ENCODE data around the gene KLK7.

KLK7 gene

GRCh38 chr19:50983625-50984292 lies at the start of gene KLK7:
Gene KLK7, minus strand, starts transcription at chr19:50983917. Its CDS starts 1,518 bp downstream, at chr19:50982399.
- no peak for DNase-seq (ENCODE audit: low read depth, low spot score)

GRCh38 chr19:51031880-51032225 lies 48.1 kb upstream of the KLK7 start:
- DNase-seq (ENCODE audit: low read depth, low spot score): no peak

- DNase-seq (ENCODE audit: low read depth, low spot score): no peak
Measured at GRCh38 chr19:51031220-51031879, 47.6 kb upstream of the KLK7 start.

GRCh38 chr19:51030631-51031030 lies 46.9 kb upstream of the KLK7 start:
- DNase-seq (ENCODE audit: low read depth, low spot score): no peak

GRCh38 chr19:51029718-51030117 lies 46.0 kb upstream of the KLK7 start:
- no peak for DNase-seq (ENCODE audit: low read depth, low spot score)

- DNase-seq (ENCODE audit: low read depth, low spot score): no peak
Measured at GRCh38 chr19:51027873-51028272, 44.2 kb upstream of the KLK7 start.

GRCh38 chr19:51027126-51027806 lies 43.5 kb upstream of the KLK7 start:
- no peak for DNase-seq (ENCODE audit: low read depth, low spot score)

- DNase-seq (ENCODE audit: low read depth, low spot score): no peak
Measured at GRCh38 chr19:51026554-51026831, 42.8 kb upstream of the KLK7 start, which contains the start of gene KLK11. Gene KLK11, minus strand, starts transcription at chr19:51026616. Its CDS starts 985 bp downstream, at chr19:51025631.

GRCh38 chr19:51025809-51026553 lies 42.3 kb upstream of the KLK7 start:
- DNase-seq (ENCODE audit: low read depth, low spot score): no peak

GRCh38 chr19:51025401-51025800 lies 41.7 kb upstream of the KLK7 start:
- DNase-seq (ENCODE audit: low read depth, low spot score): no peak

GRCh38 chr19:51024924-51025323 lies 41.2 kb upstream of the KLK7 start:
- no peak for DNase-seq (ENCODE audit: low read depth, low spot score)

GRCh38 chr19:51023946-51024345 lies 40.2 kb upstream of the KLK7 start:
- DNase-seq (ENCODE audit: low read depth, low spot score): no peak

- no peak for DNase-seq (ENCODE audit: low read depth, low spot score)
Measured at GRCh38 chr19:51022526-51022925, 38.8 kb upstream of the KLK7 start.

GRCh38 chr19:51020988-51021651 lies 37.4 kb upstream of the KLK7 start:
- DNase-seq (ENCODE audit: low read depth, low spot score): no peak

- no peak for DNase-seq (ENCODE audit: low read depth, low spot score)
Measured at GRCh38 chr19:51019544-51019925, 35.8 kb upstream of the KLK7 start, which contains the start of gene KLK10. Gene KLK10, minus strand, starts transcription at chr19:51019709. Its CDS starts 579 bp downstream, at chr19:51019130.

- DNase-seq (ENCODE audit: low read depth, low spot score): no peak
Measured at GRCh38 chr19:51018745-51019543, 35.2 kb upstream of the KLK7 start.

GRCh38 chr19:51016798-51017683 lies 33.3 kb upstream of the KLK7 start:
- DNase-seq (ENCODE audit: low read depth, low spot score): no peak

- no peak for DNase-seq (ENCODE audit: low read depth, low spot score)
Measured at GRCh38 chr19:51015691-51016267, 32.1 kb upstream of the KLK7 start.

GRCh38 chr19:51014242-51014641 lies 30.5 kb upstream of the KLK7 start:
- no peak for DNase-seq (ENCODE audit: low read depth, low spot score)
